Activated gamma-delta T cell (primary cell): ENCODE results near the gene PARVB.
"Not testable (repeated sequence)": the region's sequence is repeated elsewhere in the genome, so short reads cannot be mapped to it uniquely, and the experiment has no call there.

Source experiments
- DNase-seq: peaks from one replicate; lab custom pipeline; 2025; lab: John Stamatoyannopoulos, UW

PARVB gene

GRCh38 chr22:44056649-44057048, 32.5 kb downstream of the PARVB start:
- DNase-seq = not testable (repeated sequence)

- DNase-seq = no peak
Measured at GRCh38 chr22:44057401-44057987, 33.4 kb downstream of the PARVB start.

GRCh38 chr22:44063462-44064371, 39.6 kb downstream of the PARVB start:
- no peak for DNase-seq

GRCh38 chr22:44067033-44067432, 42.9 kb downstream of the PARVB start:
- no peak for DNase-seq

GRCh38 chr22:44067901-44068300, 43.8 kb downstream of the PARVB start:
- no peak for DNase-seq

- no peak for DNase-seq
Measured at GRCh38 chr22:44068422-44069191, 44.5 kb downstream of the PARVB start.

GRCh38 chr22:44070029-44070428, 45.9 kb downstream of the PARVB start:
- no peak for DNase-seq

- no peak for DNase-seq
Measured at GRCh38 chr22:44071781-44072326, 47.8 kb downstream of the PARVB start.

GRCh38 chr22:44074337-44074984, 50.4 kb downstream of the PARVB start:
- no peak for DNase-seq

GRCh38 chr22:44075022-44075421, 50.9 kb downstream of the PARVB start:
- DNase-seq = no peak

- DNase-seq = no peak
Measured at GRCh38 chr22:44075670-44076069, 51.6 kb downstream of the PARVB start.

- DNase-seq = no peak
Measured at GRCh38 chr22:44076825-44077224, 52.7 kb downstream of the PARVB start.

- DNase-seq = no peak
Measured at GRCh38 chr22:44080936-44081861, 57.1 kb downstream of the PARVB start.

- no peak for DNase-seq
Measured at GRCh38 chr22:44082801-44083200, 58.7 kb downstream of the PARVB start.

- DNase-seq = no peak
Measured at GRCh38 chr22:44084044-44084772, 60.1 kb downstream of the PARVB start.

GRCh38 chr22:44085743-44086270, 61.7 kb downstream of the PARVB start:
- DNase-seq = no peak

- DNase-seq = no peak
Measured at GRCh38 chr22:44086271-44087088, 62.4 kb downstream of the PARVB start.

- DNase-seq = no peak
Measured at GRCh38 chr22:44087089-44087430, 63.0 kb downstream of the PARVB start.

- DNase-seq = no peak
Measured at GRCh38 chr22:44088976-44089570, 65.0 kb downstream of the PARVB start.
